Measurements from ENCODE around the gene AGBL4.

AGBL4 gene

DNA sequence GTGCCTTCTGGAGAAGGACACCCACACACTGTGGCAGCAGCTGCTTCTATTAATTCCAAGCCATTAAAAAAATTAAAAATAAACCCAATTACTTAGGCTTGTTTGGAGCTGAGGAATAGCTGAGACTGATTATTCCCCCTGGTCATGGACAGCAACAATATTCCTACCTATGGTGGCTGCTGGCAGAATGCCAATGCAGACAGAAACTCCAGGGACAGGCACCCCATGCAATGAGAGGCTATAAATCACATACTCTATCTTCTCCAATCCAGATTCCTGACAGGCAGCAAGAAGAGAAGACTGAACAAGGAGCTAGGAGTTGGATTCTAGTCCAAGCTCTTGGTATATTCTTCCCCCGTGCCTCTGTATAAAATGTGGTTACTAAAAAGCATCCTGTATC is 971.7 kb downstream of the AGBL4 start:
- Mint-ChIP-seq H3K27ac (no peak overlapping the region), H3K9me3 (peaks cover 7% of the 10 kb centered on the region), H3K4me1 (no peaks in the 10 kb centered on the region), H3K36me3 (ENCODE audit: low read depth) (no peaks in the 10 kb centered on the region), H3K27me3 (ENCODE audit: low read depth) (no peaks in the 10 kb centered on the region), H3K4me3 (no peak overlapping the region)
- TF ChIP-seq, protein P1, sequence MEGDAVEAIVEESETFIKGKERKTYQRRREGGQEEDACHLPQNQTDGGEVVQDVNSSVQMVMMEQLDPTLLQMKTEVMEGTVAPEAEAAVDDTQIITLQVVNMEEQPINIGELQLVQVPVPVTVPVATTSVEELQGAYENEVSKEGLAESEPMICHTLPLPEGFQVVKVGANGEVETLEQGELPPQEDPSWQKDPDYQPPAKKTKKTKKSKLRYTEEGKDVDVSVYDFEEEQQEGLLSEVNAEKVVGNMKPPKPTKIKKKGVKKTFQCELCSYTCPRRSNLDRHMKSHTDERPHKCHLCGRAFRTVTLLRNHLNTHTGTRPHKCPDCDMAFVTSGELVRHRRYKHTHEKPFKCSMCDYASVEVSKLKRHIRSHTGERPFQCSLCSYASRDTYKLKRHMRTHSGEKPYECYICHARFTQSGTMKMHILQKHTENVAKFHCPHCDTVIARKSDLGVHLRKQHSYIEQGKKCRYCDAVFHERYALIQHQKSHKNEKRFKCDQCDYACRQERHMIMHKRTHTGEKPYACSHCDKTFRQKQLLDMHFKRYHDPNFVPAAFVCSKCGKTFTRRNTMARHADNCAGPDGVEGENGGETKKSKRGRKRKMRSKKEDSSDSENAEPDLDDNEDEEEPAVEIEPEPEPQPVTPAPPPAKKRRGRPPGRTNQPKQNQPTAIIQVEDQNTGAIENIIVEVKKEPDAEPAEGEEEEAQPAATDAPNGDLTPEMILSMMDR (IDR thresholded peaks at IDR 0.05; ENCODE audit: unreplicated experiment in 3 of 3) = no peak

DNA sequence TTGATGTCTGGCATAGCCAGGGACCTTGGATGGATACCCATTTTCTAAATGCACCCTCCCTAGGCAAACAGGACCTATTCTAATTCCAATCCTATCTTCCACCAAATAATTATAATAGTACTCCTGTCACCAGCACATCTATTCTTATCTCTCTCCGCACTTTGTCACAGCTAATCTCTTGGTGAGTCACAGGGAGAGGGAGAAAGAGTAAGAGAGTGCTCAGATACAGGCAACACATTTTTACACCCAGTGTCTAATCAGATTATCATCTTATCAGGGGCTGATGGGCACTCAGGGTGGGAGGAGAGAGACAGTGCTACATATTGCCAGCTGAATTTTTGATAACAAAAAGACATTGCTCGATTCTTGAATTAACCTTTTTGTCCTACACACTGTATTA is 972.1 kb downstream of the AGBL4 start:
- Mint-ChIP-seq H3K9me3 (peaks cover 9% of the 10 kb centered on the region), H3K27me3 (ENCODE audit: low read depth) (no peaks in the 10 kb centered on the region), H3K4me1 (no peaks in the 10 kb centered on the region), H3K27ac (no peak overlapping the region), H3K36me3 (ENCODE audit: low read depth) (no peaks in the 10 kb centered on the region), H3K4me3 (no peak overlapping the region)
- TF ChIP-seq, protein P1 (IDR thresholded peaks at IDR 0.05; ENCODE audit: unreplicated experiment in 3 of 3) = no peak

DNA sequence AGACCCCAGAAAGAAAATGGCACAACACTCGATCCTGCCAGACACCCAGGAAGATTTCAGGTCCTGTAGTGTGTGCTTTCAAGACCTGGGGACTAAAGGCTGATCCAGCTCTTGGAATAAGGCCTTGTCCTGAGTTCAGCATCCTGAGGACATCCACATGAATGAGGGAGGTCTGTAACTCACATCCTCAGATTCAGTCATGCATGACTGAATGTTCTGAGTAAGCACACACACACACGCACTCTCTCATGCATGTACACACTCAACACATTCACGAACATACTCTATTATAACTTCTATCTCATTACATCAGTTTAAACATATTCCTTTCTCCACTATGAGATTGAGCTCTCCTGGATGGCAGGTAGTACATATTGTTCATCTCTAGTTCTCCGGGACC is 973.7 kb downstream of the AGBL4 start:
- Mint-ChIP-seq H3K27me3 (ENCODE audit: low read depth) (no peaks in the 10 kb centered on the region), H3K4me3 (no peak overlapping the region), H3K27ac (no peak overlapping the region), H3K36me3 (ENCODE audit: low read depth) (no peaks in the 10 kb centered on the region), H3K4me1 (no peaks in the 10 kb centered on the region), H3K9me3 (peaks cover 7% of the 10 kb centered on the region)
- TF ChIP-seq, protein P1 (IDR thresholded peaks at IDR 0.05; ENCODE audit: unreplicated experiment in 3 of 3) = no peak

DNA sequence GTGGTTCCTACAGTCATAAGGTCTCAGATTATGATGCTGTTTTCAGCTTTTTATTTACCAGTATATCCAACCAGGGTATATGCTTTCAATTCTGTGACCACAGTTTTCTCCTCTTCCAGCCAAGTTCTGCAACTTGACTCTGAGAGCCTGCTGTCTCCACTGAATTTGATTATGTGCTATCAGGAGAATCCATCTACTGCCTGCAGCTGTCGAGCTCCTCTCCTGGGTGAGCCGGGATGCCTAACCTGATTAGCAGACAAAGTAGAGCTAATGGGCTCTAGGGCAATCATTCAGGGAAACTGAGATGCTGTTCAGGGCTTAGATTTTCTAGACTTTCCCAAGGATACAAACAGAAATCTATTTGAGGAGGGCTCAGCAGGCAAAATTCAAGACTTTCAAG is 975.6 kb downstream of the AGBL4 start:
- H3K36me3 Mint-ChIP-seq (ENCODE audit: low read depth) = no peaks in the 10 kb centered on the region

DNA sequence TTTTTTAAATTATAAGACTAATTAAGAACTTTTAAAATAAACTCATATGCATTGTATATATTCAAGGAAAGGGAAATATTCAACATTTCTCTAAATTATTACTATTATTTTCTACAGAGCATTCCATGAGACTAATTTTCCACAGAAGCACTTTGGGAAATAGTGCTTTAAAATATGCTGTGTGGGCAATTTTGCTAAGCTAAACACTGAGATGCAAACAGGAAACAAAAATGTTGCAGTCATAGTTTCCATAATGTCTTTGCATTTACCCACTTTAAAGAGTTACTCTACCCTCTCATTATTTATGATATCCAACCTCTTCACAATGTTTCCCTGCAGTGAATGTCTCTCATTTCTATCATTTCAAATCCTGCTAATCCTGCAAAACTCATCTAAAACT is 977.4 kb downstream of the AGBL4 start:
- no peaks in the 10 kb centered on the region for H3K27me3 Mint-ChIP-seq (ENCODE audit: low read depth)
- H3K4me3 Mint-ChIP-seq = no peak overlapping the region
- H3K36me3 Mint-ChIP-seq (ENCODE audit: low read depth) = no peaks in the 10 kb centered on the region
- H3K9me3 Mint-ChIP-seq = peaks cover 9% of the 10 kb centered on the region
- TF ChIP-seq, protein P1 (IDR thresholded peaks at IDR 0.05; ENCODE audit: unreplicated experiment in 3 of 3) = no peak
- no peaks in the 10 kb centered on the region for H3K4me1 Mint-ChIP-seq
- no peak overlapping the region for H3K27ac Mint-ChIP-seq

More for the DNA sequence above, 975.6 kb downstream of the AGBL4 start:
- no peak overlapping the region for H3K27ac Mint-ChIP-seq
- H3K4me1 Mint-ChIP-seq = no peaks in the 10 kb centered on the region
- H3K27me3 Mint-ChIP-seq (ENCODE audit: low read depth) = no peaks in the 10 kb centered on the region
- peaks cover 7% of the 10 kb centered on the region for H3K9me3 Mint-ChIP-seq
- H3K4me3 Mint-ChIP-seq = no peak overlapping the region
- TF ChIP-seq, protein P1 (IDR thresholded peaks at IDR 0.05; ENCODE audit: unreplicated experiment in 3 of 3) = no peak

DNA sequence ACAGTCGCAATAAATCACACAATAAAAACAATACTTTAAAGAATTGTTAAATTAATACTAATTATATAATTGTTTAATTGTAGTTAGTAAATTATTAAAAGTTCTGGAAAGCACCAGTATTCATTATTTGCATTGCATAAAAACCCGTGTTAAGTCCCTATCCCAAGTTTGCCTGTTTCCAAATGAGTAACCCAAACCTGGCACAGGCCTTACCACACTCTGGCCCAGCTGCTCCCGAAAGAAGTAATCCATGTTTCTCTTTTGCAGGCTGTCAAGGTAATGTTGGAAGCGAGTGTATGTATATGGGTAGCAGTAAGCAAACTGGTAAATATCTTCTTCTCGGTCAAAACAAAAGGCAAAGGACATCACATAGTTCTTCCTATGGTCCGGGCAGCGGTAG is 978.4 kb downstream of the AGBL4 start:
- Mint-ChIP-seq H3K36me3 (ENCODE audit: low read depth) (no peaks in the 10 kb centered on the region), H3K4me1 (no peaks in the 10 kb centered on the region), H3K27me3 (ENCODE audit: low read depth) (no peaks in the 10 kb centered on the region), H3K4me3 (no peak overlapping the region), H3K9me3 (peaks cover 11% of the 10 kb centered on the region), H3K27ac (no peak overlapping the region)
- TF ChIP-seq, protein P1 (IDR thresholded peaks at IDR 0.05; ENCODE audit: unreplicated experiment in 3 of 3) = no peak

Measured in nephron (organoid).